ENCODE measurements around the gene ZC2HC1C.
A peak's percentile ranks its signal among the peaks of the same experiment; 100 is the strongest.

ZC2HC1C gene

GRCh38 chr14:75077794-75078193, 8.4 kb downstream of the ZC2HC1C start:
- H3K4me3 ChIP-seq (ENCODE audit: low read depth, low read length) = no peak overlapping the region
- TF ChIP-seq CTCF (IDR thresholded peaks at IDR 0.05; ENCODE audit: borderline replicate concordance, insufficient read depth, low read depth, low read length) = no peak

- H3K4me3 ChIP-seq (ENCODE audit: low read depth, low read length) = no peak overlapping the region
- TF ChIP-seq CTCF (IDR thresholded peaks at IDR 0.05; ENCODE audit: borderline replicate concordance, insufficient read depth, low read depth, low read length) = no peak
Measured at GRCh38 chr14:75079521-75079920, 10.1 kb downstream of the ZC2HC1C start.

GRCh38 chr14:75081660-75082229, 12.3 kb downstream of the ZC2HC1C start:
- no peak for TF ChIP-seq CTCF (IDR thresholded peaks at IDR 0.05; ENCODE audit: borderline replicate concordance, insufficient read depth, low read depth, low read length)
- no peak overlapping the region for H3K4me3 ChIP-seq (ENCODE audit: low read depth, low read length)

GRCh38 chr14:75083271-75083670, 13.8 kb downstream of the ZC2HC1C start:
- no peak for TF ChIP-seq CTCF (IDR thresholded peaks at IDR 0.05; ENCODE audit: borderline replicate concordance, insufficient read depth, low read depth, low read length)
- H3K4me3 ChIP-seq (ENCODE audit: low read depth, low read length) = no peak overlapping the region

- no peak for TF ChIP-seq CTCF (IDR thresholded peaks at IDR 0.05; ENCODE audit: borderline replicate concordance, insufficient read depth, low read depth, low read length)
- H3K4me3 ChIP-seq (ENCODE audit: low read depth, low read length) = no peak overlapping the region
Measured at GRCh38 chr14:75084513-75084912, 15.1 kb downstream of the ZC2HC1C start.

- no peak for TF ChIP-seq CTCF (IDR thresholded peaks at IDR 0.05; ENCODE audit: borderline replicate concordance, insufficient read depth, low read depth, low read length)
Measured at GRCh38 chr14:75088153-75088552, 18.7 kb downstream of the ZC2HC1C start.

GRCh38 chr14:75088566-75089373, 19.3 kb downstream of the ZC2HC1C start:
- peak; percentile 61; the same call in 1 of the 2 replicates for TF ChIP-seq CTCF (IDR thresholded peaks at IDR 0.05; ENCODE audit: borderline replicate concordance, insufficient read depth, low read depth, low read length)
- no peak overlapping the region for H3K4me3 ChIP-seq (ENCODE audit: low read depth, low read length)

More at GRCh38 chr14:75088153-75088552, 18.7 kb downstream of the ZC2HC1C start:
- H3K4me3 ChIP-seq (ENCODE audit: low read depth, low read length) = no peak overlapping the region
